G401 (cell line): ENCODE results near the gene NOTO. TPM values are rescaled to one million over a fixed set of nuclear protein-coding genes. Genes with fewer than 3 reads are reported as not detected.
A peak's percentile ranks its signal among the peaks of the same experiment; 100 is the strongest.

ENCODE experiments used
- DNase-seq: peaks from one replicate; pipeline ENCODE4 v3.0.0-alpha.2; 2015; ENCODE audit warnings: low spot score
- in situ Hi-C: cut with HindIII; loops from 2 replicates; pipeline ENCODE4 v1.10.0; 2016; ENCODE audit warnings: low sequenced_read_pairs, mixed read lengths
- total RNA-seq: library from RNA; depleted of rRNA; stranded (reverse); fragments of >200 nt; shearing (Covaris generic); gene quantifications from 2 replicates; pipeline ENCODE4 v1.2.3, GENCODE V29; 2014

Gene NOTO
- total RNA-seq, 1 experiment from 2014 or later = not detected

GRCh38 chr2:73232403-73233153 lies 30.2 kb downstream of the NOTO start:
- peak; percentile 44 for DNase-seq
- in situ Hi-C loops = no loop called here

GRCh38 chr2:73233154-73233931 lies 31.0 kb downstream of the NOTO start, which contains the start of gene PRADC1:
PRADC1 (minus strand) TSS chr2:73233239; CDS start chr2:73233160, 79 bp downstream.
- in situ Hi-C loops = no loop called here
- peak; percentile 100 for DNase-seq

DNA sequence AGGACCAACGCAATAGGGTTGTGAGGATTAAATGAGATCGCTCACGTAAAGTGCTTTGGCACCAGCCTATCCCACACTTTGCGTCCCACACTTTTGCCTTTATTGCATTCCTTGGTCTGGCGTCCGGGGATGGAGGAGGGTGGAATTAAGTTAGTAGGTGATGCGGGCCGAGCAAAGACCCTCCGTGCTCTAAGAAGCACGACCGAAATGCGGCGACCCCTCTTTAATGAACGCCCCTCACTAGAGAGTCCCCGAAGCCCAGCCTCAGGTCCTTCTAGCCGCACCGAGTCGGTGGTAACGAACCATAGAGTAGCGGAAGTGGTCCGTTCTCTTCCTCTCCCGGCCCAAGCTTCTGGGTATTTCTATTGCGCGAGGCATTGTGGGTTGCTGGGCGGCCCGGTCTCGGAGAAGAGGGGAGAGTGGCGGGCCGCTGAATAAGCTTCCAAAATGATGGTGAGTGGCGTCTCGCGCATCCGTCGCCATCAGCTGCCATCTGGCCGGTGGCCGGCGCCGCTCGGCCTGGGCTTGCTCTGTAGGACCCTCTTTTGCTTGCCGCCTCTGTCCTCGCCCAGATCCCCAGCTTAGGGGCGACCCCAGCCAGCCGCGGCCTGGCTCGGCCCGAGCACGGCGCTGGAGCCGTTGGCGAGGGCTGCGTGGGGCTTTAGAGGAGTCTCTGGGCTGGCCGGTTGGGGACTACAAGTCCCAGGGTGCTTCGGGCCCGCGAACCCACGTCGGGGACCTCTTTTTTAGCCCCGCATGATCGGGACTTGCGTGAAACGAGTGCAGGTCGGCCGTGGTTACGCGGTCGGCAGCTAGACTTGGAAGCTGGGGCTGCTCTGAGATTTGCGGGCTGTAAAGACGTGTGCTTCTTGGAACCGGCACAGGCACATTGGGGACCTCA lies 31.8 kb downstream of the NOTO start, which contains the start of gene CCT7:
Gene CCT7 (plus strand): TSS at position 377 of the 901 bp plus-strand sequence. CDS start 71 bp downstream, at position 448.
- peak; percentile 96 for DNase-seq
- in situ Hi-C loops = no loop called here

DNA sequence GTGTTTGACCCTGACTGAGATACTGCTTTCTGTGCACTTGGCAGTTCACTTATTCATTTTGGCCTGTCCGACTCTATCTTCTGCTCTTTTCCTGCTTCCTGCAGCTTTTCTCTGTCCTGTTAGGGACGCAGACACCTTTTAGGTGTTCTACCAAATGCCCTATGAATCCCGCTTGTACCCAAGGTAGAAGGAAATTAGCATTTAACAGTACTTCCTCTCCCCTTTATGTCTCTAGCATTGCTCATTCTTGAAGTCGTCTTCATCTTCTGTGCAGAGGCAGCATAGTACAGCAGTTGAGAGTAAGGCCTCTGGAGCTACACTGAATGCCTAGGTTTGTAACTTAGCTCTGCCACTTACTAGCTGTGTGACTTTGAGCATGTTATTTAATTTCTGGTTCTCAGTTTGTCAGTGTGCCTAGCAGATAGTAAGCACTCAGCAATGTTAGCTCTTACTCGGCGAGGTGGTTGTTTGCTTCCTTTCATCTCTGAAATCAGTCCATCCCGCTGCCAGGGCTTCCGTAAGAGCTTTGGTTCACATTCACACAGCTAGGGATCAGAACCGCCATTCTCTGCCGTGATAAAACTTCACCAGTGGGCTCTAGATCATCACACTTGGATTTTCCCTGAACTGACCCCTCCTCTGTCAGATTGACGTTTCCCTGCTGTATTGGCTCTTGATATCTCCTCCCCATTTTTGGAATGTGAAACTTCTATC lies 33.1 kb downstream of the NOTO start:
- in situ Hi-C loops = loop anchor here (5.0 kb wide), 1 partner anchor 57 kb away; the partner anchor contains the start of gene EGR4
- no peak for DNase-seq

GRCh38 chr2:73237168-73237567 lies 34.8 kb downstream of the NOTO start:
- in situ Hi-C loops = loop anchor here (5.0 kb wide), 1 partner anchor 55 kb away; the partner anchor contains the start of gene EGR4
- DNase-seq = no peak

- no peak for DNase-seq
- in situ Hi-C loops = loop anchor here (5.0 kb wide), 1 partner anchor 54 kb away; the partner anchor contains the start of gene EGR4
Observed at GRCh38 chr2:73238149-73238548, 35.8 kb downstream of the NOTO start.

DNA sequence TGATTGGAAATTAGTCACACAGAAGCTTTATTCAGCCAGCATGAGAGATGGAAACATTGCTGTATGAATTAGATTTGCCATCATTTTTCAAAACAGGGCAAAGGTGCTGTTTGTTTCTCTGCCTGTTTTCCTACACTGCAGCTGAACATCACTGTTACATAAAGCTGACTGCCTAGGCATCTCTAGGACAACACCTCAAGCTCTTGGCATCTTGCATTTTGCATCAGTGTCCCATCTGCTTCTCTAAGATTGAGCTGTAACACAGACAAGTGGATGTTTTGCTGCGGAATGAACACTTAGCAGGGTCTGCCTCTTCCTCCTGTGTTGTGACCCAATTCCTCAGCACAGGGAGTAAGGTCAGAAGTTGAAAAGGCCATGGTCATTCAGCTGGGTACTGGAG lies 36.6 kb downstream of the NOTO start:
- in situ Hi-C loops = loop anchor here (5.0 kb wide), 1 partner anchor 53 kb away; the partner anchor contains the start of gene EGR4
- peak; percentile 85 for DNase-seq

- peak; percentile 78 for DNase-seq
- in situ Hi-C loops = loop anchor here (5.0 kb wide), 1 partner anchor 53 kb away; the partner anchor contains the start of gene EGR4
Observed at GRCh38 chr2:73239776-73240175, 37.4 kb downstream of the NOTO start.

GRCh38 chr2:73243884-73244570 lies 41.7 kb downstream of the NOTO start:
- in situ Hi-C loops = no loop called here
- DNase-seq = peak; percentile 88

DNA sequence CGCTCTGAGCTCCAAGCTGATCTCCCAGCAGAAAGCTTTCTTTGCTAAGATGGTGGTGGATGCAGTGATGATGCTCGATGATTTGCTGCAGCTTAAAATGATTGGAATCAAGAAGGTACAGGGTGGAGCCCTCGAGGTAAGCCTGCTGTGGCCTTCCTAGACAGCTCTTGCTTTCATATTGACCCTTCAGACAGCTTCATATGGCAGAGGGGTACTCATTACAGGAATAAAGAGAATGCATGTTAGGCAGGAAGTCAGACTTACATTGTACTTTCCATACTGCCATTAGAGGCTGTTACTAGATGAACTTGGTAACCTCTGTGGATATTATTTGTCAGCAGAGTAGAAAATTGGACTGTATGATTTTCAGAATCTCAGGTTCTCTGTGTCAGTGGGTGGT lies 42.2 kb downstream of the NOTO start:
- in situ Hi-C loops = no loop called here

DNA sequence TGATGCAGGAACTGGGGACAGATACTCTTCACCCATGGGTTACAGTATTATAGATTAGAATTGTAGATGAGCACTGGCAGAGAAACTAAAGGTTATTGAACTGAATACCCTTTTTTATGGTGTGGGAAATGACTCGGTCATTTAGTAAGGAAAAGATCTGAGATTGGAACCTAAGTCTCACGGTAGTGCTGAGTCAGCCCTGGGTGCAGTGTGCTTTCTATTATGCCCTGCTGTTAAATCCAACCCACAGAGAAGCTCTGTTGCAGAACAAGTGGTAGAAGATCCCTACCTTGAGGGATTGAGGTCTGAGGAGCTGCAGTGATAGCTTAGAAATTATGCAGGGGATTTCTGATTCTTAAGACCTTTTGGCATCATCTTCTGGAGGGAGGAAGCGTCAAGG lies 44.5 kb downstream of the NOTO start:
- in situ Hi-C loops = no loop called here
- DNase-seq = no peak

More for the DNA sequence above, 42.2 kb downstream of the NOTO start:
- DNase-seq = no peak

- in situ Hi-C loops = no loop called here
- no peak for DNase-seq
Observed at GRCh38 chr2:73249636-73250035, 47.3 kb downstream of the NOTO start.

DNA sequence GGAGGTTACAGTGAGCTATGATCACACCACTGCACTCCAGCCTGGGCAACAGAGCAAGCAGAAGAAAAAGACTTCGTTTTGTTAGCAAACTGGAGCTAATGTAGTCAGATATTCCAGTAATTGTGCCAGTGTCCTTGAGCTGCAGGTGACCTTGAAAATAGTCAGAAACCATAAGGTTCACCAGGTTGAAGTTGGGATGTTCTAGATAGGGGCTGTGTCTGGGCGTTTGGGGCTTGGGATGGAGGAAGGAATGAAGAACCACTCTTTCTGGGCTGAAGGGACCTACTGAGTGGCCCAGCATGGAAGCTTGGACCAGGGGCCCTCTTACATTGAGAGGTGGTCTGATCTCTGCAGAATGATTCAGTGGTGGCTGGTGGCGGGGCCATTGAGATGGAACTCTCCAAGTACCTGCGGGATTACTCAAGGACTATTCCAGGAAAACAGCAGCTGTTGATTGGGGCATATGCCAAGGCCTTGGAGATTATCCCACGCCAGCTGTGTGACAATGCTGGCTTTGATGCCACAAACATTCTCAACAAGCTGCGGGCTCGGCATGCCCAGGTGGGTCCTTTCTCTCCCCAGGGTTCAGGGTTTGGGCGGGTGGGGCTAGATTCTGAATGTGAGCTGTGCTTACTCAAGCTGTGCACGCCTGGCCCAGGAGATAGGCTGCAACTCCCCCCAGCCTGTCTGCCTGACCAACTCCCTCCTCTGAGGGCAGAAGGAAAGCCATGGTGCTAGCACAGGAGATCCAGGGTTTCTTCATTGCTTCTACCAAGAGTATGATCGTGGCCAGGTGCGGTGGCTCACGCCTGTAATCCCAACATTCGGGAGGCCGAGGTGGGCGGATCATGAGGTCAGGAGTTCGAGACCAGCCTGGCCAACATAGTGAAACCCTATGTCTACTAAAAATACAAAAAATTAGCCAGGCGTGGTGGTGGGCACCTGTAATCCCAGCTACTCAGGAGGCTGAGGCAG lies 48.8 kb downstream of the NOTO start:
- DNase-seq = no peak
- in situ Hi-C loops = no loop called here

DNA sequence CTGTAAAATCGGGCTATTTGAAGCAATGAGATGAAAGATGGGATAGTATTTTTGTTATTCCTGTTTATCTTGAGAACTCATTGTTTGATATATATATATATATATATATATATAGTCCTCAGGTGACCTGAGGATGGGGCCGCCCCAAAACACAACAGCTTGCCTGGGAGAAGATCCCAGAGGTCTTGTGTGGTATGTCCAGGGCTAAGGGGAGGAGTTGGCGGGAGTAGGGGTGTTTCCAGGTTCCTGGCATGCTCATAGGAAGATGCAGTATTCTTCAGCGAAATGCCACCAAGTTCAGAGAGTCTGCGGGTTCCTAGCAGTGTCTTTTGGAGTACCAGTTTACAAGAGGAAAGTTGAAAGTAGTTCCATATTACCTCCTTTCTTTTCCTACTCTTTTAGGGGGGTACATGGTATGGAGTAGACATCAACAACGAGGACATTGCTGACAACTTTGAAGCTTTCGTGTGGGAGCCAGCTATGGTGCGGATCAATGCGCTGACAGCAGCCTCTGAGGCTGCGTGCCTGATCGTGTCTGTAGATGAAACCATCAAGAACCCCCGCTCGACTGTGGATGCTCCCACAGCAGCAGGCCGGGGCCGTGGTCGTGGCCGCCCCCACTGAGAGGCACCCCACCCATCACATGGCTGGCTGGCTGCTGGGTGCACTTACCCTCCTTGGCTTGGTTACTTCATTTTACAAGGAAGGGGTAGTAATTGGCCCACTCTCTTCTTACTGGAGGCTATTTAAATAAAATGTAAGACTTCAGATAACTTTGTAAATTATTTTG lies 50.1 kb downstream of the NOTO start:
- DNase-seq = no peak
- in situ Hi-C loops = no loop called here

DNA sequence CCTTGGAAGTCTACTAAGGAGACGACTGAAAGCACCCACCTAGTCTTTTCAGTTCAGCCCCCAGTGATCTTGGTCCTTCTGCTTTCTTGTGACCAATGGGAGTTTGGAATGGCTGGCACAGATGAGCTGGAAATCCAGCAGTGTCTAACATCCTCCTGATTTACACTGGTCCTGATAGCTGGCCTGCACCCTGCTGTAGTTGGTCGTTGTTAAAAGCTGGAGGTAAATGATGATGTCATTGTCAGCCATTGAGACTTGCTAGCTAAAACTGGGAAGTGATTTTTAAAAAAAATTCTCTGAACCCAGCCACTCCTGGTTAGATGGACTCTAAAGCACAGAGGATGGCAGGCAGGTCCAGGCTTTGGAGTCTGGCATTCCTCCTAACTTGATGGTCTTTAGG lies 51.0 kb downstream of the NOTO start:
- in situ Hi-C loops = no loop called here
- DNase-seq = no peak

- no peak for DNase-seq
- in situ Hi-C loops = no loop called here
Observed at GRCh38 chr2:73253901-73254300, 51.5 kb downstream of the NOTO start.
